H9 (cell line): ENCODE measurements around the gene GET4. TPM values are rescaled to one million over a fixed set of nuclear protein-coding genes. Genes with fewer than 3 reads are reported as not detected.

Experiments used
- DNase-seq: peaks from one replicate; pipeline ENCODE4 v3.0.0-alpha.2; 2017
- H2AFZ ChIP-seq: one replicate; pipeline ENCODE4 v1.6.1; 2013; ENCODE audit warnings: mild to moderate bottlenecking, low read length, control low read depth, moderate library complexity
- H2AK5ac ChIP-seq: 2 replicates; pipeline ENCODE4 v1.6.1; 2013; ENCODE audit warnings: low read length, control low read depth, mixed read lengths; ENCODE audit not compliant: insufficient read length
- H2BK120ac ChIP-seq: one replicate; pipeline ENCODE4 v1.6.1; 2013; ENCODE audit warnings: low read depth, mild to moderate bottlenecking, low read length, control low read depth, inconsistent platforms; ENCODE audit not compliant: poor library complexity, severe bottlenecking
- H2BK12ac ChIP-seq: 2 replicates; pipeline ENCODE4 v1.6.1; 2013; ENCODE audit warnings: low read length, control low read depth, mixed read lengths, low read depth; ENCODE audit not compliant: insufficient read length
- H2BK15ac ChIP-seq: 2 replicates; pipeline ENCODE4 v1.6.1; 2013; ENCODE audit warnings: low read depth, low read length, control low read depth
- H2BK20ac ChIP-seq: one replicate; pipeline ENCODE4 v1.6.1; 2013; ENCODE audit warnings: low read depth, mild to moderate bottlenecking, low read length, control low read depth, inconsistent platforms; ENCODE audit not compliant: poor library complexity, severe bottlenecking
- H2BK5ac ChIP-seq: 2 replicates; pipeline ENCODE4 v1.6.1; 2013; ENCODE audit warnings: low read length, control low read depth, mixed read lengths; ENCODE audit not compliant: insufficient read length
- H3K14ac ChIP-seq: 2 replicates; pipeline ENCODE4 v1.6.1; 2013; ENCODE audit warnings: low read length, control low read depth; ENCODE audit not compliant: insufficient read depth
- H3K18ac ChIP-seq: 2 replicates; pipeline ENCODE4 v1.6.1; 2013; ENCODE audit warnings: low read depth, mild to moderate bottlenecking, mixed read lengths, low read length, control low read depth; ENCODE audit not compliant: insufficient read length
- H3K23ac ChIP-seq: 2 replicates; pipeline ENCODE4 v1.6.1; 2013; ENCODE audit warnings: low read length, control low read depth, mixed read lengths, low read depth; ENCODE audit not compliant: insufficient read length
- H3K23me2 ChIP-seq: 2 replicates; pipeline ENCODE4 v1.6.1; 2013; ENCODE audit warnings: low read depth, mild to moderate bottlenecking, mixed read lengths, low read length, control low read depth; ENCODE audit not compliant: insufficient read length, poor library complexity, severe bottlenecking
- H3K27ac ChIP-seq: 2 replicates; pipeline ENCODE4 v1.5.1; 2013; ENCODE audit warnings: low read length, control low read depth, mixed read lengths, low read depth; ENCODE audit not compliant: insufficient read length
- H3K27me3 ChIP-seq: 2 replicates; pipeline ENCODE4 v1.6.1; 2013; ENCODE audit warnings: low read length, control low read depth, inconsistent platforms; ENCODE audit not compliant: insufficient read depth
- H3K4ac ChIP-seq: 2 replicates; pipeline ENCODE4 v1.6.1; 2013; ENCODE audit warnings: low read depth, mild to moderate bottlenecking, control low read depth, inconsistent platforms, low read length, moderate library complexity
- H3K4me1 ChIP-seq: 2 replicates; pipeline ENCODE4 v1.6.1; 2013; ENCODE audit warnings: low read length, control low read depth, inconsistent platforms; ENCODE audit not compliant: insufficient read depth
- H3K4me2 ChIP-seq: 2 replicates; pipeline ENCODE4 v1.6.1; 2013; ENCODE audit warnings: low read length, control low read depth, mixed read lengths; ENCODE audit not compliant: insufficient read length, insufficient read depth
- H3K56ac ChIP-seq: 2 replicates; pipeline ENCODE4 v1.6.1; 2013; ENCODE audit warnings: low read depth, mild to moderate bottlenecking, mixed read lengths, low read length, control low read depth; ENCODE audit not compliant: insufficient read length
- H3K79me1 ChIP-seq: 2 replicates; pipeline ENCODE4 v1.6.1; 2013; ENCODE audit warnings: low read depth, mild to moderate bottlenecking, moderate library complexity, low read length, control low read depth, inconsistent platforms; ENCODE audit not compliant: insufficient read depth, poor library complexity, severe bottlenecking
- H3K79me2 ChIP-seq: 2 replicates; pipeline ENCODE4 v1.6.1; 2013; ENCODE audit warnings: low read length, control low read depth, inconsistent platforms; ENCODE audit not compliant: insufficient read depth
- H3K9ac ChIP-seq: 2 replicates; pipeline ENCODE4 v1.6.1; 2013; ENCODE audit warnings: low read length, control low read depth, mixed read lengths; ENCODE audit not compliant: insufficient read length; ENCODE audit errors: extremely low read depth
- H3K9me3 ChIP-seq: one replicate; pipeline ENCODE4 v1.6.1; 2013; ENCODE audit warnings: low read depth, low read length, inconsistent platforms; ENCODE audit not compliant: control insufficient read depth
- H3T11ph ChIP-seq: one replicate; pipeline ENCODE4 v1.6.1; 2013; ENCODE audit warnings: mild to moderate bottlenecking, low read length, control low read depth, inconsistent platforms
- H4K20me1 ChIP-seq: one replicate; pipeline ENCODE4 v1.6.1; 2013; ENCODE audit not compliant: control insufficient read depth, insufficient read length, insufficient read depth
- H4K5ac ChIP-seq: 2 replicates; pipeline ENCODE4 v1.6.1; 2013; ENCODE audit warnings: low read depth, mild to moderate bottlenecking, mixed read lengths, low read length, control low read depth; ENCODE audit not compliant: insufficient read length
- H4K8ac ChIP-seq: replicated peaks from 2 replicates; pipeline ENCODE4 v1.6.1; 2013; ENCODE audit warnings: low read length, control low read depth, mixed read lengths, low read depth; ENCODE audit not compliant: insufficient read length
- H4K91ac ChIP-seq: 2 replicates; pipeline ENCODE4 v1.6.1; 2013; ENCODE audit warnings: low read depth, mild to moderate bottlenecking, moderate library complexity, mixed read lengths, low read length, control low read depth; ENCODE audit not compliant: insufficient read length
- H3K27ac Mint-ChIP-seq, 3 experiments: 2 replicates in 2 of 3; 3 replicates in 1 of 3; pipeline ENCODE4 v1.8.0; 2020 to 2021; ENCODE audit warnings: mixed read lengths in 3 of 3, mild to moderate bottlenecking in 1 of 3, moderate library complexity in 1 of 3
- H3K27me3 Mint-ChIP-seq: 2 replicates; pipeline ENCODE4 v1.8.0; 2021; ENCODE audit warnings: low read depth, mild to moderate bottlenecking, moderate library complexity, mixed read lengths
- H3K36me3 Mint-ChIP-seq, 3 experiments: 2 replicates in 2 of 3; 3 replicates in 1 of 3; pipeline ENCODE4 v1.8.0; 2020 to 2021; ENCODE audit warnings: low read depth in 3 of 3, mixed read lengths in 3 of 3; ENCODE audit not compliant: insufficient read depth in 1 of 3
- H3K4me1 Mint-ChIP-seq, 2 experiments: 2 replicates each; pipeline ENCODE4 v1.8.0; 2020; ENCODE audit warnings: mixed read lengths in 2 of 2
- H3K4me3 Mint-ChIP-seq, 2 experiments: 2 replicates in 1 of 2; 3 replicates in 1 of 2; pipeline ENCODE4 v1.8.0; 2020 to 2021; ENCODE audit warnings: mild to moderate bottlenecking in 2 of 2, mixed read lengths in 2 of 2, moderate library complexity in 1 of 2
- H3K9me3 Mint-ChIP-seq, 2 experiments: 2 replicates in 1 of 2; 3 replicates in 1 of 2; pipeline ENCODE4 v1.8.0; 2020; ENCODE audit warnings: mild to moderate bottlenecking in 2 of 2, mixed read lengths in 2 of 2, moderate library complexity in 1 of 2
- CTCF ChIP-seq: fragments of 200-600 bp; sonication (generic); conservative IDR thresholded peaks from 3 replicates; pipeline ENCODE4 v1.8.0; 2021; ENCODE audit warnings: antibody characterized with exemption, mild to moderate bottlenecking
- WGBS: extraction: QIAGEN DNeasy Blood & Tissue Kit; methylation state at CpG from one replicate; pipeline ENCODE4 v1.1.7; 2013; ENCODE audit warnings: missing lambda C conversion rate, low lambda C conversion rate, mixed read lengths; ENCODE audit not compliant: insufficient read length; ENCODE audit errors: extremely low coverage; 5-methylcytosine and 5-hydroxymethylcytosine counted together
- total RNA-seq: library from RNA; stranded (reverse); gene quantifications from 2 replicates; pipeline ENCODE4 v1.2.1, GENCODE V29; 2021

GET4 gene
- total RNA-seq, 1 experiment from 2014 or later = 70.2 TPM

- H3K27ac ChIP-seq = no peak overlapping the region
- H3K79me1 ChIP-seq = no peaks in the 10 kb centered on the region
- Mint-ChIP-seq H3K4me1 (peaks cover 4% of the 10 kb centered on the region in 2 experiments; a peak in 3 of 4 replicates), H3K27me3 (no peaks in the 10 kb centered on the region; the same call in 1 of the 2 replicates), H3K36me3 (no peaks in the 10 kb centered on the region), H3K27ac (no peak overlapping the region), H3K4me3 (no peak overlapping the region), H3K9me3 (no peaks in the 10 kb centered on the region; a peak in 1 of 5 replicates)
- WGBS = no CpG with 5 or more reads among the region's 9 CpGs
- H3K4me1 ChIP-seq = no peaks in the 10 kb centered on the region
- H2AK5ac ChIP-seq = no peak overlapping the region
- H2BK15ac ChIP-seq = no peak overlapping the region
- no peak for DNase-seq
- H3K4me2 ChIP-seq = no peak overlapping the region
- no peak overlapping the region for H2BK20ac ChIP-seq
- H3K4ac ChIP-seq = no peak overlapping the region
- H2BK5ac ChIP-seq = no peak overlapping the region
- no peaks in the 10 kb centered on the region for H3K23me2 ChIP-seq
- H3K14ac ChIP-seq = no peak overlapping the region
- no peak overlapping the region for H4K8ac ChIP-seq
- TF ChIP-seq CTCF = no peak
- H3K56ac ChIP-seq = no peak overlapping the region
- no peak overlapping the region for H4K5ac ChIP-seq
- no peak overlapping the region for H2BK120ac ChIP-seq
- H3K27me3 ChIP-seq = no peaks in the 10 kb centered on the region
- no peak overlapping the region for H3T11ph ChIP-seq
- no peaks in the 10 kb centered on the region for H3K79me2 ChIP-seq
- no peak overlapping the region for H2AFZ ChIP-seq
- no peaks in the 10 kb centered on the region for H3K9me3 ChIP-seq
- no peak overlapping the region for H4K91ac ChIP-seq
- no peak overlapping the region for H3K18ac ChIP-seq
- no peak overlapping the region for H3K23ac ChIP-seq
- H4K20me1 ChIP-seq = no peaks in the 10 kb centered on the region
- H2BK12ac ChIP-seq = no peak overlapping the region
- H3K9ac ChIP-seq = no peak overlapping the region
These were observed 41.7 kb downstream of the GET4 start for GRCh38 chr7:918118-918425.
